NB4 (cell line): ENCODE results near the gene SMPD3.

Experiments used
- CTCF ChIP-seq: IDR thresholded peaks from one replicate; pipeline ENCODE4 v1.5.1; 2012; ENCODE audit warnings: low read depth, low read length
- POLR2A ChIP-seq: IDR thresholded peaks from 2 replicates; pipeline ENCODE4 v1.6.1; 2011; ENCODE audit warnings: mild to moderate bottlenecking; ENCODE audit not compliant: insufficient read length; ENCODE audit errors: extremely low read depth

- TF ChIP-seq CTCF (no peak), POLR2A (no peak)
These were observed 39.3 kb downstream of the SMPD3 start for GRCh38 chr16:68408967-68409366.
